Kidney (tissue), 14 donors: ENCODE results near the gene ANKMY1. TPM values are rescaled to one million over a fixed set of nuclear protein-coding genes. Genes with fewer than 3 reads are reported as not detected.
A peak's percentile ranks its signal among the peaks of the same experiment; 100 is the strongest.

ENCODE experiments used
- DNase-seq, 5 donors: peaks; one replicate each; pipeline ENCODE4 v3.0.0-alpha.2; 2013 to 2020
- FAIRE-seq: peaks from 2 replicates; lab custom pipeline; 2012; peaks lifted over from hg19 to GRCh38; lab: Jason Lieb, UNC
- H3K27ac ChIP-seq, 2 donors: one replicate each; pipeline ENCODE4 v1.7.0; 2013; ENCODE audit warnings: low read depth in 2 of 2, low read length in 2 of 2, inconsistent platforms in 1 of 2
- H3K27me3 ChIP-seq: one replicate; pipeline ENCODE4 v1.7.1; 2013; ENCODE audit warnings: low read length, inconsistent platforms; ENCODE audit not compliant: control insufficient read depth, insufficient read depth
- H3K36me3 ChIP-seq, 3 donors: one replicate each; pipeline versions ENCODE4 v1.7.0 to v1.7.1; 2013; ENCODE audit warnings: low read length in 3 of 3, control low read depth in 1 of 3, inconsistent platforms in 1 of 3; ENCODE audit not compliant: insufficient read depth in 3 of 3, control insufficient read depth in 2 of 3
- H3K4me1 ChIP-seq, 3 donors: one replicate each; pipeline versions ENCODE4 v1.7.0 to v1.7.1; 2013; ENCODE audit warnings: low read length in 3 of 3, inconsistent platforms in 1 of 3, low read depth in 1 of 3; ENCODE audit not compliant: control insufficient read depth in 2 of 3, insufficient read depth in 2 of 3
- H3K4me3 ChIP-seq, 3 donors: one replicate each; pipeline versions ENCODE4 v1.7.0 to v1.8.1; 2013; ENCODE audit warnings: low read length in 3 of 3, control low read depth in 1 of 3, inconsistent platforms in 1 of 3
- H3K9ac ChIP-seq, 3 donors: one replicate each; pipeline versions ENCODE4 v1.7.0 to v1.7.1; 2013; ENCODE audit warnings: low read length in 3 of 3, control low read depth in 1 of 3, inconsistent platforms in 1 of 3
- H3K9me3 ChIP-seq, 3 donors: one replicate each; pipeline versions ENCODE4 v1.7.0 to v1.7.1; 2013; ENCODE audit warnings: low read length in 3 of 3, control low read depth in 1 of 3, inconsistent platforms in 1 of 3; ENCODE audit not compliant: control insufficient read depth in 2 of 3, insufficient read depth in 1 of 3
- CTCF ChIP-seq: IDR thresholded peaks from 3 replicates; pipeline ENCODE4 v1.5.1; 2012; ENCODE audit warnings: mild to moderate bottlenecking, moderate library complexity, borderline replicate concordance; ENCODE audit not compliant: insufficient read depth; ENCODE audit errors: extremely low read depth
- intact Hi-C: fragments of 100-400 bp; cut with DNase I; formaldehyde crosslinking; loops from one replicate; pipeline ENCODE4 v1.11.1; 2022
- polyA plus RNA-seq: library from polyadenylated mRNA; stranded (reverse); fragments of 350-450 nt; fragmentation: Illumina TruSeq; extraction: RNeasy Lipid Tissue Mini Kit (QIAGEN cat#74804); gene quantifications from one replicate; pipeline ENCODE4 v1.2.3, GENCODE V29; 2014; ENCODE audit warnings: low read depth, low replicate concordance; ENCODE audit not compliant: insufficient read depth
- total RNA-seq: library from RNA; stranded (reverse); fragmentation: NEBNext Ultra II Directional; extraction: Animal tissue kit (Norgen Biotek cat#: 25700); gene quantifications from one replicate; pipeline ENCODE4 v1.2.1, GENCODE V29; 2021
- donor health status: control.
- donor health status: control.
- donor health status: control.
- donor health status: control.
- donor health status: control.
- donor health status: DM: yes; HTN: yes; CAD: no.
- donor health status: Normal renal cell carcinoma (clear cell type).

ANKMY1 gene
- total and polyA plus RNA-seq, 2 donors from 2014 or later, result 3.0 to 22.1 TPM

GRCh38 chr2:240513549-240514287 lies 44.1 kb downstream of the ANKMY1 start:
- Histone ChIP-seq H3K4me3 (no peak overlapping the region), H3K4me1 (no peaks in the 10 kb centered on the region), H3K27ac (no peak overlapping the region), H3K36me3 (peaks cover 0 to 7% (median 0%) of the 10 kb centered on the region in 3 donors), H3K27me3 (no peaks in the 10 kb centered on the region), H3K9ac (no peak overlapping the region), H3K9me3 (no peaks in the 10 kb centered on the region)
- intact Hi-C loops, result no loop called here
- FAIRE-seq (no peak), DNase-seq (peak; percentile 76 to 89 (median 82))
- TF ChIP-seq CTCF, result peak; percentile 72

GRCh38 chr2:240512666-240513535 lies 44.9 kb downstream of the ANKMY1 start:
- no peak overlapping the region for H3K27ac ChIP-seq
- intact Hi-C loops, result no loop called here
- no peak for FAIRE-seq
- peaks cover 0 to 8% (median 0%) of the 10 kb centered on the region in 3 donors for H3K36me3 ChIP-seq
- no peaks in the 10 kb centered on the region for H3K9me3 ChIP-seq
- no peaks in the 10 kb centered on the region for H3K27me3 ChIP-seq
- DNase-seq, result peak in 3 of 5 donors; percentile 6 to 66 (median 23)
- no peak for TF ChIP-seq CTCF
- no peak overlapping the region for H3K9ac ChIP-seq
- H3K4me1 ChIP-seq, result no peaks in the 10 kb centered on the region
- no peak overlapping the region for H3K4me3 ChIP-seq

GRCh38 chr2:240512109-240512485 lies 45.7 kb downstream of the ANKMY1 start:
- no peak overlapping the region for H3K27ac ChIP-seq
- H3K27me3 ChIP-seq, result no peaks in the 10 kb centered on the region
- no peak overlapping the region for H3K4me3 ChIP-seq
- H3K4me1 ChIP-seq, result no peaks in the 10 kb centered on the region
- H3K9ac ChIP-seq, result no peak overlapping the region
- FAIRE-seq, result no peak
- no peak for TF ChIP-seq CTCF
- peak in 3 of 5 donors; percentile 8 to 49 (median 28) for DNase-seq
- H3K9me3 ChIP-seq, result no peaks in the 10 kb centered on the region
- peaks cover 0 to 8% (median 0%) of the 10 kb centered on the region in 3 donors for H3K36me3 ChIP-seq
- intact Hi-C loops, result no loop called here
